HepG2 (cell line): ENCODE measurements around the gene ABCB6. TPM values are rescaled to one million over a fixed set of nuclear protein-coding genes. Genes with fewer than 3 reads are reported as not detected.

Experiments
- ATM ChIP-seq: fragments of 450-650 bp; IDR thresholded peaks from 2 replicates; pipeline ENCODE4 v1.7.1; 2017; ENCODE audit warnings: mild to moderate bottlenecking, borderline replicate concordance
- CBX2 ChIP-seq, 2 experiments: fragments of 200-600 bp in 1 of 2; sonication (generic); formaldehyde crosslinking in 1 of 2; IDR thresholded peaks; 2 replicates each; pipeline versions ENCODE4 v1.7.0 to v1.8.1; 2018 to 2022; ENCODE audit warnings: low read depth in 2 of 2, low read length in 1 of 2, mild to moderate bottlenecking in 1 of 2, missing genetic modification reagents in 1 of 2
- CCDC6 ChIP-seq: sonication (generic); formaldehyde crosslinking; IDR thresholded peaks from 2 replicates; pipeline ENCODE4 v1.8.1; 2022; ENCODE audit warnings: mild to moderate bottlenecking, missing genetic modification reagents, moderate library complexity
- CHD4 ChIP-seq: fragments of 200-600 bp; sonication (generic); IDR thresholded peaks from 2 replicates; pipeline ENCODE4 v1.7.0; 2017; ENCODE audit warnings: mild to moderate bottlenecking, low read length, borderline replicate concordance
- FOXJ3 ChIP-seq: sonication (generic); formaldehyde crosslinking; IDR thresholded peaks from 2 replicates; pipeline ENCODE4 v1.4.0; 2020; ENCODE audit warnings: missing genetic modification reagents, mild to moderate bottlenecking, borderline replicate concordance
- HNF4A ChIP-seq: sonication (generic); formaldehyde crosslinking; IDR thresholded peaks from 2 replicates; pipeline ENCODE4 v1.4.0; 2020; ENCODE audit warnings: missing genetic modification reagents
- HNRNPL ChIP-seq: fragments of 200-400 bp; formaldehyde crosslinking; IDR thresholded peaks from 2 replicates; pipeline ENCODE4 v1.6.1; 2017; ENCODE audit warnings: mild to moderate bottlenecking, low read depth, low read length
- MBNL3 ChIP-seq: fragments of 250-450 bp; sonication (Bioruptor Pico); conservative IDR thresholded peaks from 2 replicates; pipeline ENCODE4 v1.8.0; 2022; ENCODE audit warnings: mild to moderate bottlenecking, inconsistent platforms
- NFIB ChIP-seq: sonication (generic); formaldehyde crosslinking; IDR thresholded peaks from 2 replicates; pipeline ENCODE4 v1.9.0; 2021; ENCODE audit warnings: missing genetic modification reagents, mild to moderate bottlenecking, borderline replicate concordance
- NFRKB ChIP-seq: fragments of 450-650 bp; IDR thresholded peaks from 2 replicates; pipeline ENCODE4 v1.6.1; 2017
- NPAS2 ChIP-seq: sonication (generic); formaldehyde crosslinking; IDR thresholded peaks from 2 replicates; pipeline ENCODE4 v1.8.0; 2022; ENCODE audit warnings: mild to moderate bottlenecking, missing genetic modification reagents, borderline replicate concordance
- PAX8 ChIP-seq: sonication (generic); formaldehyde crosslinking; IDR thresholded peaks from 2 replicates; pipeline ENCODE4 v1.8.0; 2022; ENCODE audit warnings: mild to moderate bottlenecking, missing genetic modification reagents, borderline replicate concordance
- PHF20 ChIP-seq: sonication (generic); formaldehyde crosslinking; IDR thresholded peaks from 2 replicates; pipeline ENCODE4 v1.5.0; 2020; ENCODE audit warnings: mild to moderate bottlenecking, missing genetic modification reagents
- TOPORS ChIP-seq: sonication (generic); formaldehyde crosslinking; IDR thresholded peaks from 2 replicates; pipeline ENCODE4 v1.8.0; 2023; ENCODE audit warnings: mild to moderate bottlenecking, missing genetic modification reagents
- ZNF136 ChIP-seq: sonication (generic); formaldehyde crosslinking; IDR thresholded peaks from 2 replicates; pipeline ENCODE4 v1.8.1; 2022; ENCODE audit warnings: low read depth, mild to moderate bottlenecking, moderate library complexity, missing genetic modification reagents
- ZNF180 ChIP-seq: sonication (generic); formaldehyde crosslinking; IDR thresholded peaks from 2 replicates; pipeline ENCODE4 v1.4.0; 2020; ENCODE audit warnings: low read depth, missing genetic modification reagents, borderline replicate concordance
- ZNF232 ChIP-seq: sonication (generic); formaldehyde crosslinking; IDR thresholded peaks from 2 replicates; pipeline ENCODE4 v1.4.0; 2020; ENCODE audit warnings: missing genetic modification reagents, borderline replicate concordance
- ZNF253 ChIP-seq: sonication (generic); formaldehyde crosslinking; IDR thresholded peaks from 2 replicates; pipeline ENCODE4 v1.8.0; 2022; ENCODE audit warnings: mild to moderate bottlenecking, missing genetic modification reagents, borderline replicate concordance
- ZNF292 ChIP-seq: sonication (generic); formaldehyde crosslinking; IDR thresholded peaks from 2 replicates; pipeline ENCODE4 v1.8.1; 2022; ENCODE audit warnings: mild to moderate bottlenecking, low read depth, missing genetic modification reagents, borderline replicate concordance
- ZNF652 ChIP-seq: IDR thresholded peaks from 2 replicates; pipeline ENCODE4 v1.6.1; 2016; ENCODE audit warnings: low read depth, borderline replicate concordance
- polyA plus RNA-seq, 8 experiments: library from polyadenylated mRNA; depleted of rRNA in 3 of 8; stranded (reverse) in 7 of 8; unstranded in 1 of 8; fragments of >200 nt; fragmentation: Illumina TruSeq in 4 of 8; extraction: Trizol in 4 of 8; gene quantifications; 2 replicates each; pipeline versions ENCODE4 v1.2.1 to v1.2.3, GENCODE V29; 2011 to 2016; ENCODE audit warnings: low read depth in 4 of 8, missing spikeins in 1 of 8, mixed read lengths in 1 of 8; ENCODE audit not compliant: insufficient read depth in 1 of 8
- total RNA-seq, 5 experiments: library from RNA; depleted of rRNA; stranded (reverse); fragments of >200 nt; fragmentation: Illumina TruSeq; extraction: Trizol; gene quantifications; 2 replicates each; pipeline ENCODE4 v1.2.3, GENCODE V29; 2016; ENCODE audit warnings: low read depth in 1 of 5
- TF ChIP-seq, protein P1 (sequence below): sonication (generic); formaldehyde crosslinking; IDR thresholded peaks from 2 replicates; pipeline ENCODE4 v1.9.0; 2021; ENCODE audit warnings: missing genetic modification reagents, borderline replicate concordance
- TF ChIP-seq, protein P2 (sequence below): sonication (generic); formaldehyde crosslinking; IDR thresholded peaks from 2 replicates; pipeline ENCODE4 v1.9.0; 2021; ENCODE audit warnings: missing genetic modification reagents, mild to moderate bottlenecking, borderline replicate concordance
- TF ChIP-seq, protein P3 (sequence below), 2 experiments: IDR thresholded peaks; 2 replicates each; pipeline ENCODE4 v1.6.1; 2011 to 2012; ENCODE audit warnings: low read length in 2 of 2, borderline replicate concordance in 1 of 2, low read depth in 1 of 2, mild to moderate bottlenecking in 1 of 2, moderate library complexity in 1 of 2

Gene ABCB6
- total and polyA plus RNA-seq, 2 of the 13 experiments (the other 11 are each of a cell fraction or from before 2014, with no cell fraction given) = 91.1 to 137 TPM

- TF ChIP-seq ZNF652 (CRISPR knock-in tag) = no peak
- no peak; the same call in 1 of the 2 replicates for TF ChIP-seq MBNL3 (CRISPR knock-in tag)
- TF ChIP-seq PHF20 (CRISPR knock-in tag) = no peak
- peak; percentile 90 for TF ChIP-seq ZNF232 (CRISPR knock-in tag)
- 0 out of 2 replicates have a peak, but pooled peaks have one; percentile 10 for TF ChIP-seq FOXJ3 (CRISPR knock-in tag)
- TF ChIP-seq ATM = no peak
- TF ChIP-seq, protein P1, sequence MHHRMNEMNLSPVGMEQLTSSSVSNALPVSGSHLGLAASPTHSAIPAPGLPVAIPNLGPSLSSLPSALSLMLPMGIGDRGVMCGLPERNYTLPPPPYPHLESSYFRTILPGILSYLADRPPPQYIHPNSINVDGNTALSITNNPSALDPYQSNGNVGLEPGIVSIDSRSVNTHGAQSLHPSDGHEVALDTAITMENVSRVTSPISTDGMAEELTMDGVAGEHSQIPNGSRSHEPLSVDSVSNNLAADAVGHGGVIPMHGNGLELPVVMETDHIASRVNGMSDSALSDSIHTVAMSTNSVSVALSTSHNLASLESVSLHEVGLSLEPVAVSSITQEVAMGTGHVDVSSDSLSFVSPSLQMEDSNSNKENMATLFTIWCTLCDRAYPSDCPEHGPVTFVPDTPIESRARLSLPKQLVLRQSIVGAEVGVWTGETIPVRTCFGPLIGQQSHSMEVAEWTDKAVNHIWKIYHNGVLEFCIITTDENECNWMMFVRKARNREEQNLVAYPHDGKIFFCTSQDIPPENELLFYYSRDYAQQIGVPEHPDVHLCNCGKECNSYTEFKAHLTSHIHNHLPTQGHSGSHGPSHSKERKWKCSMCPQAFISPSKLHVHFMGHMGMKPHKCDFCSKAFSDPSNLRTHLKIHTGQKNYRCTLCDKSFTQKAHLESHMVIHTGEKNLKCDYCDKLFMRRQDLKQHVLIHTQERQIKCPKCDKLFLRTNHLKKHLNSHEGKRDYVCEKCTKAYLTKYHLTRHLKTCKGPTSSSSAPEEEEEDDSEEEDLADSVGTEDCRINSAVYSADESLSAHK (CRISPR knock-in tag) = no peak
- peak; percentile 85 for TF ChIP-seq HNRNPL
- TF ChIP-seq TOPORS (CRISPR knock-in tag) = no peak
- no peak for TF ChIP-seq NPAS2
- TF ChIP-seq ZNF180 = no peak
- TF ChIP-seq ZNF136 = no peak
- no peak for TF ChIP-seq CCDC6 (CRISPR knock-in tag)
- TF ChIP-seq ZNF292 (CRISPR knock-in tag) = no peak
- TF ChIP-seq, protein P2, sequence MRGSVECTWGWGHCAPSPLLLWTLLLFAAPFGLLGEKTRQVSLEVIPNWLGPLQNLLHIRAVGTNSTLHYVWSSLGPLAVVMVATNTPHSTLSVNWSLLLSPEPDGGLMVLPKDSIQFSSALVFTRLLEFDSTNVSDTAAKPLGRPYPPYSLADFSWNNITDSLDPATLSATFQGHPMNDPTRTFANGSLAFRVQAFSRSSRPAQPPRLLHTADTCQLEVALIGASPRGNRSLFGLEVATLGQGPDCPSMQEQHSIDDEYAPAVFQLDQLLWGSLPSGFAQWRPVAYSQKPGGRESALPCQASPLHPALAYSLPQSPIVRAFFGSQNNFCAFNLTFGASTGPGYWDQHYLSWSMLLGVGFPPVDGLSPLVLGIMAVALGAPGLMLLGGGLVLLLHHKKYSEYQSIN (CRISPR knock-in tag) = 0 out of 2 replicates have a peak, but pooled peaks have one; percentile 33
- no peak for TF ChIP-seq HNF4A
- TF ChIP-seq, protein P3, sequence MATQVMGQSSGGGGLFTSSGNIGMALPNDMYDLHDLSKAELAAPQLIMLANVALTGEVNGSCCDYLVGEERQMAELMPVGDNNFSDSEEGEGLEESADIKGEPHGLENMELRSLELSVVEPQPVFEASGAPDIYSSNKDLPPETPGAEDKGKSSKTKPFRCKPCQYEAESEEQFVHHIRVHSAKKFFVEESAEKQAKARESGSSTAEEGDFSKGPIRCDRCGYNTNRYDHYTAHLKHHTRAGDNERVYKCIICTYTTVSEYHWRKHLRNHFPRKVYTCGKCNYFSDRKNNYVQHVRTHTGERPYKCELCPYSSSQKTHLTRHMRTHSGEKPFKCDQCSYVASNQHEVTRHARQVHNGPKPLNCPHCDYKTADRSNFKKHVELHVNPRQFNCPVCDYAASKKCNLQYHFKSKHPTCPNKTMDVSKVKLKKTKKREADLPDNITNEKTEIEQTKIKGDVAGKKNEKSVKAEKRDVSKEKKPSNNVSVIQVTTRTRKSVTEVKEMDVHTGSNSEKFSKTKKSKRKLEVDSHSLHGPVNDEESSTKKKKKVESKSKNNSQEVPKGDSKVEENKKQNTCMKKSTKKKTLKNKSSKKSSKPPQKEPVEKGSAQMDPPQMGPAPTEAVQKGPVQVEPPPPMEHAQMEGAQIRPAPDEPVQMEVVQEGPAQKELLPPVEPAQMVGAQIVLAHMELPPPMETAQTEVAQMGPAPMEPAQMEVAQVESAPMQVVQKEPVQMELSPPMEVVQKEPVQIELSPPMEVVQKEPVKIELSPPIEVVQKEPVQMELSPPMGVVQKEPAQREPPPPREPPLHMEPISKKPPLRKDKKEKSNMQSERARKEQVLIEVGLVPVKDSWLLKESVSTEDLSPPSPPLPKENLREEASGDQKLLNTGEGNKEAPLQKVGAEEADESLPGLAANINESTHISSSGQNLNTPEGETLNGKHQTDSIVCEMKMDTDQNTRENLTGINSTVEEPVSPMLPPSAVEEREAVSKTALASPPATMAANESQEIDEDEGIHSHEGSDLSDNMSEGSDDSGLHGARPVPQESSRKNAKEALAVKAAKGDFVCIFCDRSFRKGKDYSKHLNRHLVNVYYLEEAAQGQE (IDR thresholded peaks at IDR 0.05; ENCODE audit: borderline replicate concordance in 1 of 2, low read depth in 1 of 2, low read length in 2 of 2) = peak in 1 of 2 experiments; percentile 89; a peak in 2 of 4 replicates
- TF ChIP-seq CHD4 = no peak
- TF ChIP-seq PAX8 (CRISPR knock-in tag) = 0 out of 2 replicates have a peak, but pooled peaks have one; percentile 45
- TF ChIP-seq CBX2 (IDR thresholded peaks at IDR 0.05; ENCODE audit: low read depth, low read length) = no peak
- TF ChIP-seq CBX2 (CRISPR knock-in tag; IDR thresholded peaks at IDR 0.05; ENCODE audit: low read depth) = no peak
- TF ChIP-seq ZNF253 (CRISPR knock-in tag) = no peak; the same call in 1 of the 2 replicates
- TF ChIP-seq NFRKB = no peak
- TF ChIP-seq NFIB (CRISPR knock-in tag) = peak; percentile 97
Measured at GRCh38 chr2:219218217-219218731, 484 bp downstream of the ABCB6 start (continued).
